GM12891 (cell line): ENCODE measurements around the gene RNU6-1.

Source experiments
- POLR2A ChIP-seq: IDR thresholded peaks from 2 replicates; pipeline ENCODE4 v1.6.1; 2011; ENCODE audit warnings: low read depth, low read length, control low read depth
- POLR2AphosphoS5 ChIP-seq: IDR thresholded peaks from 2 replicates; pipeline ENCODE4 v1.6.1; 2011; ENCODE audit warnings: low read depth, low read length, control low read depth
- POU2F2 ChIP-seq: IDR thresholded peaks from 2 replicates; pipeline ENCODE4 v1.6.1; 2011; ENCODE audit warnings: low read depth, mild to moderate bottlenecking, control low read depth, low read length, moderate library complexity
- SPI1 ChIP-seq: IDR thresholded peaks from 2 replicates; pipeline ENCODE4 v1.6.1; 2011; ENCODE audit warnings: low read depth, low read length, control low read depth
- TAF1 ChIP-seq: IDR thresholded peaks from 2 replicates; pipeline ENCODE4 v1.6.1; 2011; ENCODE audit warnings: low read depth, low read length, control low read depth

DNA sequence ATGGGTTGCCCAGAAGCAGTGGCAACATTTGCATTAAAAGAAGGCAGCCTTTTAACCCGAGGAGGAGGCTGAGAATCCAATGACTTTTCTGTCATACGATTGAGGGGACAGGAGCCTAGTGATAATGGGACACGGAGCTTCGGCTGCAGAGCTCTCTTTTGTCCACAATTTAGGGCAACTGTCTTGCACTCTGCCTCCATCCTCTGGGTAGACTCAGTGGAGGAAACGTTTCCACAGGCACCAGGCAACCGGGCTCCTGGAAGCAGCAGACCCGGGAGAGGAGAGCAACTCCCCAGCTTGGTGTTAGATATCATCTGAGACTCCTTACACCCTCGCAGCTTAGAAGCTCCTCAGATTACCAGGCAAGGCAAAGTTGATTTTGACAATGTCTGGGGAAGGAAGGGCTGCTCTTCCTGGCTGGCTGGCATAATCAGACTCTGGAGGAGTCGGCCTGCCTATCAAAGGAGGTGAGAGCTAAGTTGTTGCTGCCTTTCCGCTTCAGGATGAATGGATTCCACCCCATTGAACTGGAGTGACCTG is 43.5 kb upstream of the RNU6-1 start:
- TF ChIP-seq POLR2A (no peak), TAF1 (no peak), POLR2AphosphoS5 (no peak), SPI1 (no peak), POU2F2 (no peak)
